GM13976 (cell line): ENCODE measurements around the gene TNNT3.
A peak's percentile ranks its signal among the peaks of the same experiment; 100 is the strongest.

Source experiments
- DNase-seq: peaks from one replicate; pipeline ENCODE4 v3.0.0; 2012; ENCODE audit warnings: low spot score
- CTCF ChIP-seq: IDR thresholded peaks from 2 replicates; pipeline ENCODE4 v1.5.1; 2012; ENCODE audit warnings: borderline replicate concordance, mild to moderate bottlenecking; ENCODE audit not compliant: insufficient read depth; ENCODE audit errors: extremely low read depth, missing control alignments, control extremely low read depth
- in situ Hi-C: fragments of 300-500 bp; cut with MboI; formaldehyde crosslinking; loops from one replicate; pipeline ENCODE4 v1.12.0; 2022; ENCODE audit warnings: low sequenced_read_pairs, mixed read lengths, inconsistent platforms; ENCODE audit not compliant: unreplicated experiment

TNNT3 gene

GRCh38 chr11:1879941-1880720 lies 39.4 kb upstream of the TNNT3 start:
- TF ChIP-seq CTCF, result no peak
- in situ Hi-C loops, result loop anchor here (5.0 kb wide), 1 partner anchor 37 kb away; the partner anchor contains the start of gene TNNT3
- DNase-seq, result no peak

DNA sequence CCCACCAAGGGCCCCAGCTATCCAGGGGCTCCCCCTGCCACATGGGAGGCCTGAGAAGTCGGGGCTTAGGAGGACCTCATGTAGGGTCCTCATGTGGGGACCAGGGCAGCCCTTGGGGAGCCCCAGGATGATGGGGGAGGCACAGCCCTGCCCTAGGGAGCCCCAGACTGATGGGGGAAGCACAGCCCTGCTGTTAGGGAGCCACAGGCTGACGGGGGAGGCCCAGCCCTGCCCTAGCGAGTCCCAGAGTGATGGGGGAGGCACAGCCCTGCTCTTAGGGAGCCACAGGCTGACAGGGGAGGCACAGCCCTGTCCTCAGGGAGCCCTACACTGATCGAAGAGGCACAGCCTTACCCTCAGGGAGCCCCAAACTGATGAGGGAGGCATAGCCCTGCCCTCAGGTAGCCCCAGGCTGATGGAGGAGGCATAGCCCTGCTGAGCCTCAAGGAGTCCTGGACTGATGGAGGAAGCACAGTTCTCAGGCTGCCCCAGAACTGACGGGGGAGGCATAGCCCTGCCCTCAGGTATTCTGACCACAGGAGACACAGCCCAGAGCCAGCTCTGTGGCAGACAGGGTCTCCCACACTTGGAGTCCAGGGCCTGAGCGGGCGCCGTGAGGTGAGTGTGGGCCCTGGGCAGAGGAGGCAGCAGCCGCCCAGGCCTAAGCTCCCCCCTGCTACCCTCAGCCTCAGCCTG lies 38.6 kb upstream of the TNNT3 start:
- in situ Hi-C loops, result loop anchor here (5.0 kb wide), 1 partner anchor 36 kb away; the partner anchor contains the start of gene TNNT3
- peak; percentile 45 for DNase-seq
- TF ChIP-seq CTCF, result no peak

DNA sequence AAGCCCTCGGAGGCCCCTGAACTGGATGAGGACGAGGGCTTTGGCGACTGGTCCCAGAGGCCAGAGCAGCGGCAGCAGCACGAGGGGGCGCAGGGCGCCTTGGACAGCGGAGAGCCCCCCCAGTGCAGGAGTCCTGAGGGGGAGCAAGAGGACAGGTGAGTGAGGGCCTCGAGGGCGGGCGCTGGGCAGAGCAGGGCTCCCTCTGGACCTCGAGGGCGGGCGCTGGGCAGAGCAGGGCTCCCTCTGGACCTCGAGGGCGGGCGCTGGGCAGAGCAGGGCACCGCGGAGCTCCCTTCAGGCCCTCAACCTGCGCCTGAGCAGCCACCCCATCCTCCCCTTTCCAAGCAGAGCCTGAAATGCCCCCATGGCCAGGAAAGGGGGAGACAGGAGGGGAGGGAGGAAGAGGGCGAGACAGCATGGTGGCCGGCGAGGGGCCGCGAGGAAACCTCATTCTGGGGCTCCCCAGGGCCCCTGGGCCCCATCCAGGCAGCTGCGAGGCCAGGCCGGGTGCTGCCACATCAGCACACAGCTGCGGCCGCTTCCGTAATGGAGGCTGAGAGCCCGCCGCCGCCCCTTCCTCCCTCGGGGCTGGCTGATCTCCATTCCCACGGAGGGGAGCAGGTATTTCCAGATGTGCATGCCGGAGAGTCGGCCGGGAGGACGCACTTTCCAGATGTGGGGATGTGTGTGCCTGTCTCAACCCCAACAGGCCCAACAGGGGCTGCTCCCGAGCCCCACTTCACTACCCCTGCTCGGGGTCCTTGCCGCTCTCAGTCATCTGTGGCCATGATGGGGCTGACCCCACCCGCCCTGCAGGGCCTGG lies 37.9 kb upstream of the TNNT3 start:
- no peak for TF ChIP-seq CTCF
- DNase-seq, result peak; percentile 47
- in situ Hi-C loops, result loop anchor here (5.0 kb wide), 1 partner anchor 36 kb away; the partner anchor contains the start of gene TNNT3

DNA sequence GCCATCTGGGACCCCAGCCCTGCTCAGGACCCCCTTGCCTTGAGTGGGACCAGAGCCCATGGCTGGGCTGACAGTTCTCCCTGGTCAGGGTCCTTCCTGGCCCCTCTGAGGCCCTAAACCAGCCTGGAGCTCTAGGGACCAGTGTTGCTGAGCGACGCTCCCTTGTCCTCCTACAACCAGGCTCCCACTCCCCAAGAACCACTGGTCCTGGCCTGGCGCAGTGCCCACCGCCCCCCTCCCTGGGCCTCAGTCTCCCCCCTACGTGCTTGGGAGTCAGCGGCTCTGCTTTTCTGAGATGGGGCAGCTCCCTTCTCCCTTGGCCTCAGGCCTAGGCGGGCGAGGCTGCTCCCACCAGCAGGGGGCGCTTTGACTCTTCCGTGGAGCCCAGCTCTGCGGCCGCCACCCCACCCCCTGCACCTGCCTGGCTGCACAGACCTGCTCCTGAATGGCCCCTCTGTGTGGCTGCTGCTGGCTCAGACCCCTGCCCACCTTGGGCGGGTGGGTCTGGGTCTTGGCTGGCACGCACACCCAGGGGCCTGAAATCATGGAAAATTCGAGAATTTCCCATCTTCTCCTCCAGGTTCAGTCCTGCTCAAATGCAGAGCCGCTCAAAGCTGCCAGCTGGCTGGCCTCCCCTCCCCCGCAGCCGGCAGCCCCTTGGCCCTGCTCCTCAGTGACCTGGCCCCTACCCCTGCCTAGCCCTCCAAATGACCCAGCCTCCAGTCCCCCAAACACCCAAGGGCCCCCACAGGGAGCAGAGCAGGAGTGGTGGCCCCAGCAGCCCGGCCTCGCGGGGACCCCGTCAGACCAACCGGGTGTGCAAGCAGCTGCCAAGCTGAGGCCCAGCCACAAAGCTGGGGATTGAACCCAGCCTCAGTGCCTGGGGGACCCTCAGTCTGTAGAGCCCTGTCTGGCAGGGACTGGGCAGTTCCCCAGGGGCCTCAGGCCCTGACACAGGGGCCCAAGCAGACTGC lies 37.0 kb upstream of the TNNT3 start:
- TF ChIP-seq CTCF, result peak; percentile 95
- DNase-seq, result peak; percentile 93
- in situ Hi-C loops, result loop anchor here (5.0 kb wide), 1 partner anchor 35 kb away; the partner anchor contains the start of gene TNNT3

GRCh38 chr11:1883346-1884302 lies 35.9 kb upstream of the TNNT3 start:
- no peak for TF ChIP-seq CTCF
- no peak for DNase-seq
- in situ Hi-C loops, result loop anchor here (5.0 kb wide), 1 partner anchor 34 kb away; the partner anchor contains the start of gene TNNT3
